Endothelial cell of umbilical vein (primary cell): Measurements from ENCODE around the gene SPINK4. TPM values are rescaled to one million over a fixed set of nuclear protein-coding genes. Genes with fewer than 3 reads are reported as not detected.

ENCODE experiments used
- BruUV-seq: library from RNA; stranded (reverse); fragments of 400-500 nt; replicated peaks from 2 replicates; lab custom pipeline; 2021; lab: Mats Ljungman, UMichigan
- CTCF ChIA-PET: fragments of 300-600, 350-600 bp; sonication (Branson Sonifier 250); formaldehyde crosslinking; loops from one replicate; lab custom pipeline; 2021; ENCODE audit warnings: antibody characterized with exemption, inconsistent platforms; lab: Charles Lee
- POLR2A ChIA-PET: fragments of 300-600, 350-600 bp; sonication (Branson Sonifier 250); formaldehyde crosslinking; loops from one replicate; lab custom pipeline; 2021; ENCODE audit warnings: antibody characterized with exemption, inconsistent platforms; lab: Charles Lee
- DNase-seq: peaks from one replicate; pipeline ENCODE4 v3.0.0-alpha.2; 2011; ENCODE audit warnings: low read depth, low spot score
- FAIRE-seq: peaks from 2 replicates; lab custom pipeline; 2011; peaks lifted over from hg19 to GRCh38; lab: Jason Lieb, UNC
- H2AFZ ChIP-seq: 2 replicates; pipeline ENCODE4 v1.6.0; 2012; ENCODE audit warnings: low read depth, low read length, control low read depth, inconsistent platforms
- H3K27ac ChIP-seq: 2 replicates; pipeline ENCODE4 v1.5.1; 2011; ENCODE audit warnings: low read depth, mild to moderate bottlenecking, control low read depth, low read length, moderate library complexity; ENCODE audit not compliant: insufficient read depth
- H3K27me3 ChIP-seq, 2 experiments: 2 replicates each; pipeline versions ENCODE4 v1.6.0 to v1.6.1; 2011; ENCODE audit warnings: low read length in 2 of 2, mixed read lengths in 1 of 2; ENCODE audit not compliant: control insufficient read depth in 2 of 2, insufficient read depth in 2 of 2
- H3K36me3 ChIP-seq, 2 experiments: 2 replicates in 1 of 2; 3 replicates in 1 of 2; pipeline ENCODE4 v1.5.1; 2011; ENCODE audit warnings: low read length in 2 of 2, mild to moderate bottlenecking in 1 of 2, moderate library complexity in 1 of 2; ENCODE audit not compliant: control insufficient read depth in 2 of 2, insufficient read depth in 2 of 2; ENCODE audit errors: extremely low read depth in 1 of 2
- H3K4me1 ChIP-seq: 3 replicates; pipeline ENCODE4 v1.5.1; 2011; ENCODE audit warnings: mild to moderate bottlenecking, low read length; ENCODE audit not compliant: control insufficient read depth, insufficient read depth; ENCODE audit errors: extremely low read depth
- H3K4me2 ChIP-seq: 2 replicates; pipeline ENCODE4 v1.6.1; 2011; ENCODE audit warnings: low read length, control low read depth, mixed read lengths; ENCODE audit not compliant: insufficient read depth
- H3K4me3 ChIP-seq, 3 experiments: fragments of 200-600 bp in 1 of 3; sonication (generic), shearing (Covaris generic) in 1 of 3; replicated peaks in 1 of 3; 2 replicates each; pipeline ENCODE4 v1.5.1; 2011 to 2016; ENCODE audit warnings: control low read depth in 3 of 3, low read length in 3 of 3, mild to moderate bottlenecking in 2 of 3, inconsistent platforms in 1 of 3, low read depth in 1 of 3, moderate library complexity in 1 of 3; ENCODE audit not compliant: insufficient read depth in 1 of 3
- H3K79me2 ChIP-seq: 2 replicates; pipeline ENCODE4 v1.6.0; 2012; ENCODE audit warnings: low read length, inconsistent platforms; ENCODE audit not compliant: control insufficient read depth, insufficient read depth
- H3K9ac ChIP-seq: replicated peaks from 2 replicates; pipeline ENCODE3; 2011; ENCODE audit warnings: low read length, control low read depth; ENCODE audit not compliant: insufficient read depth; ENCODE audit errors: extremely low read depth
- H3K9me1 ChIP-seq: replicated peaks from 3 replicates; pipeline ENCODE4 v1.6.0; 2011; ENCODE audit warnings: mild to moderate bottlenecking, low read length; ENCODE audit not compliant: control insufficient read depth, insufficient read depth; ENCODE audit errors: extremely low read depth
- H3K9me3 ChIP-seq: replicated peaks from 2 replicates; pipeline ENCODE4 v1.5.1; 2012; ENCODE audit warnings: low read length, inconsistent platforms; ENCODE audit not compliant: control insufficient read depth, insufficient read depth
- H4K20me1 ChIP-seq: replicated peaks from 2 replicates; pipeline ENCODE3; 2011; ENCODE audit warnings: mild to moderate bottlenecking, low read length; ENCODE audit not compliant: control insufficient read depth, insufficient read depth; ENCODE audit errors: extremely low read depth
- CTCF ChIP-seq, 2 donors: IDR thresholded peaks; 1 replicate in 1 of 2; 2 replicates in 1 of 2; pipeline ENCODE4 v1.5.1; 2011; ENCODE audit warnings: low read length in 2 of 2, mild to moderate bottlenecking in 2 of 2, moderate library complexity in 2 of 2, control low read depth in 1 of 2, inconsistent platforms in 1 of 2, low read depth in 1 of 2; ENCODE audit not compliant: insufficient read depth in 1 of 2; ENCODE audit errors: extremely low read depth in 1 of 2
- EZH2 ChIP-seq: IDR thresholded peaks from 2 replicates; pipeline ENCODE4 v1.6.1; 2012; ENCODE audit warnings: borderline replicate concordance, low read depth, mild to moderate bottlenecking, moderate library complexity, low read length, inconsistent platforms; ENCODE audit not compliant: severe bottlenecking
- FOS ChIP-seq: IDR thresholded peaks from 2 replicates; pipeline ENCODE4 v1.6.1; 2011; ENCODE audit warnings: mild to moderate bottlenecking, low read length, moderate library complexity, borderline replicate concordance; ENCODE audit not compliant: insufficient read depth
- GATA2 ChIP-seq: IDR thresholded peaks from 2 replicates; pipeline ENCODE4 v1.7.0; 2011; ENCODE audit warnings: low read depth, mild to moderate bottlenecking, moderate library complexity, mixed read lengths, low read length; ENCODE audit not compliant: insufficient read length, insufficient read depth
- JUN ChIP-seq: IDR thresholded peaks from 2 replicates; pipeline ENCODE4 v1.6.1; 2011; ENCODE audit warnings: borderline replicate concordance, low read depth; ENCODE audit not compliant: insufficient read length, insufficient read depth
- MYC ChIP-seq: IDR thresholded peaks from one replicate; pipeline ENCODE4 v1.6.1; 2011; ENCODE audit warnings: mild to moderate bottlenecking, low read depth, low read length
- POLR2A ChIP-seq: IDR thresholded peaks from 2 replicates; pipeline ENCODE4 v1.6.1; 2012; ENCODE audit warnings: low read depth, mild to moderate bottlenecking, control low read depth, low read length
- POLR2AphosphoS5 ChIP-seq: IDR thresholded peaks from 2 replicates; pipeline ENCODE4 v1.6.1; 2012; ENCODE audit warnings: low read depth, mild to moderate bottlenecking, control low read depth, low read length, moderate library complexity; ENCODE audit not compliant: insufficient read depth
- dilution Hi-C: fragments of 300-500 bp; cut with MboI; formaldehyde crosslinking; loops from one replicate; pipeline ENCODE4 v1.15.0; 2019; ENCODE audit warnings: low sequenced_read_pairs; ENCODE audit not compliant: extremely low pct_ligation_motif_present
- intact Hi-C: fragments of 100-400 bp; cut with micrococcal nuclease; formaldehyde crosslinking; loops from one replicate; pipeline ENCODE4 v1.10.0; 2022
- polyA plus RNA-seq, 4 experiments: library from polyadenylated mRNA; depleted of rRNA in 3 of 4; stranded (reverse) in 3 of 4; unstranded in 1 of 4; fragments of >200 nt; gene quantifications; 2 replicates each; pipeline versions ENCODE4 v1.2.1 to v1.2.3, GENCODE V29; 2011 to 2012; ENCODE audit warnings: missing spikeins in 1 of 4
- total RNA-seq: library from RNA; stranded (reverse); gene quantifications from 2 replicates; pipeline ENCODE4 v1.2.3, GENCODE V29; 2021
- TF ChIP-seq, protein P1 (sequence below): IDR thresholded peaks from 2 replicates; pipeline ENCODE4 v1.6.1; 2011; ENCODE audit not compliant: insufficient read depth, insufficient read length

SPINK4 gene
- total and polyA plus RNA-seq, 2 donors (not counting 3 experiments of a cell fraction or from before 2014, with no cell fraction given) = not detected

GRCh38 chr9:33264003-33264472 is 24.1 kb downstream of the SPINK4 start:
- Histone ChIP-seq H3K4me3 (peak overlapping the region; percentile 37 to 84 (median 75)), H2AFZ (peak overlapping the region; percentile 7), H4K20me1 (no peaks in the 10 kb centered on the region), H3K27me3 (no peaks in the 10 kb centered on the region), H3K27ac (peak overlapping the region; percentile 27), H3K36me3 (peaks cover 19 to 23% of the 10 kb centered on the region in 2 experiments), H3K9ac (peak overlapping the region; percentile 74), H3K4me2 (peak overlapping the region; percentile 85), H3K9me1 (no peaks in the 10 kb centered on the region), H3K4me1 (peaks cover 15% of the 10 kb centered on the region), H3K79me2 (peaks cover 35% of the 10 kb centered on the region), H3K9me3 (no peaks in the 10 kb centered on the region)
- DNase-seq (no peak), FAIRE-seq (peak; percentile 49)
- dilution Hi-C loops (no loop called here), intact Hi-C loops (loop anchor here (1.0 to 5.0 kb wide), 5 partner anchors 26 to 208 kb away; partner anchors contain the start of genes B4GALT1, NFX1 and NOL6)
- BruUV-seq = no TSS peak
- ChIA-PET CTCF (interaction anchor here (0.9 to 2.5 kb wide), 5 partner anchors 11 to 197 kb away, joined by 3 to 7 read pairs (median 3); no protein-coding TSS in a partner anchor), POLR2A (interaction anchor here (0.8 to 1.0 kb wide), 2 partner anchors 26 to 239 kb away, joined by 4 read pairs; partner anchors contain the start of gene NFX1)
- TF ChIP-seq GATA2 = no peak
- TF ChIP-seq, protein P1, sequence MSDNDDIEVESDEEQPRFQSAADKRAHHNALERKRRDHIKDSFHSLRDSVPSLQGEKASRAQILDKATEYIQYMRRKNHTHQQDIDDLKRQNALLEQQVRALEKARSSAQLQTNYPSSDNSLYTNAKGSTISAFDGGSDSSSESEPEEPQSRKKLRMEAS = no peak
- no peak for TF ChIP-seq FOS
- TF ChIP-seq MYC = no peak
- no peak for TF ChIP-seq JUN
- TF ChIP-seq POLR2A = no peak
- TF ChIP-seq CTCF (IDR thresholded peaks at IDR 0.05; ENCODE audit: extremely low read depth in 1 of 2, insufficient read depth in 1 of 2, low read depth in 1 of 2, low read length in 2 of 2) = no peak
- no peak for TF ChIP-seq EZH2
- TF ChIP-seq POLR2AphosphoS5 = no peak
